ENCODE results near the gene CAPRIN1. TPM values are rescaled to one million over a fixed set of nuclear protein-coding genes. Genes with fewer than 3 reads are reported as not detected.

The CAPRIN1 gene
- polyA plus RNA-seq, 2 donors, result 54.0 to 58.8 TPM

- Histone ChIP-seq H3K27me3 (ENCODE audit: control insufficient read depth in 1 of 2, insufficient read depth in 2 of 2, low read length in 2 of 2) (no peaks in the 10 kb centered on the region), H3K4me3 (ENCODE audit: low read depth in 1 of 2, low read length in 2 of 2) (no peak overlapping the region), H3K4me1 (ENCODE audit: control insufficient read depth in 2 of 2, insufficient read depth in 2 of 2, low read length in 1 of 2) (no peaks in the 10 kb centered on the region), H3K9me3 (ENCODE audit: control insufficient read depth in 2 of 2, insufficient read depth in 1 of 2, low read depth in 1 of 2, low read length in 1 of 2) (no peaks in the 10 kb centered on the region), H3K36me3 (ENCODE audit: control insufficient read depth in 2 of 2, insufficient read depth in 2 of 2, low read length in 1 of 2) (no peaks in the 10 kb centered on the region), H3K27ac (ENCODE audit: low read depth in 2 of 2, low read length in 1 of 2) (no peak overlapping the region)
- WGBS, 2 donors, result 41 to 49% methylated on average over 2 of the region's 2 CpGs
Measured at GRCh38 chr11:34028425-34028824, 23.1 kb upstream of the CAPRIN1 start.

- no peaks in the 10 kb centered on the region for H3K27me3 ChIP-seq (ENCODE audit: control insufficient read depth in 1 of 2, insufficient read depth in 2 of 2, low read length in 2 of 2)
- H3K9me3 ChIP-seq (ENCODE audit: control insufficient read depth in 2 of 2, insufficient read depth in 1 of 2, low read depth in 1 of 2, low read length in 1 of 2), result no peaks in the 10 kb centered on the region
- no peak overlapping the region for H3K4me3 ChIP-seq (ENCODE audit: low read depth in 1 of 2, low read length in 2 of 2)
- no peak overlapping the region for H3K27ac ChIP-seq (ENCODE audit: low read depth in 2 of 2, low read length in 1 of 2)
- no peaks in the 10 kb centered on the region for H3K36me3 ChIP-seq (ENCODE audit: control insufficient read depth in 2 of 2, insufficient read depth in 2 of 2, low read length in 1 of 2)
- 47 to 50% methylated on average over 4 of the region's 4 CpGs for WGBS, 2 donors
- no peaks in the 10 kb centered on the region for H3K4me1 ChIP-seq (ENCODE audit: control insufficient read depth in 2 of 2, insufficient read depth in 2 of 2, low read length in 1 of 2)
Measured at GRCh38 chr11:34029176-34029575, 22.4 kb upstream of the CAPRIN1 start.

GRCh38 chr11:34030382-34030781, 21.1 kb upstream of the CAPRIN1 start:
- H3K36me3 ChIP-seq (ENCODE audit: control insufficient read depth in 2 of 2, insufficient read depth in 2 of 2, low read length in 1 of 2), result no peaks in the 10 kb centered on the region
- no peaks in the 10 kb centered on the region for H3K9me3 ChIP-seq (ENCODE audit: control insufficient read depth in 2 of 2, insufficient read depth in 1 of 2, low read depth in 1 of 2, low read length in 1 of 2)
- H3K27ac ChIP-seq (ENCODE audit: low read depth in 2 of 2, low read length in 1 of 2), result no peak overlapping the region
- H3K27me3 ChIP-seq (ENCODE audit: control insufficient read depth in 1 of 2, insufficient read depth in 2 of 2, low read length in 2 of 2), result no peaks in the 10 kb centered on the region
- WGBS, 2 donors, result 45% methylated on average over 1 of the region's 1 CpG
- no peak overlapping the region for H3K4me3 ChIP-seq (ENCODE audit: low read depth in 1 of 2, low read length in 2 of 2)
- no peaks in the 10 kb centered on the region for H3K4me1 ChIP-seq (ENCODE audit: control insufficient read depth in 2 of 2, insufficient read depth in 2 of 2, low read length in 1 of 2)

- WGBS, 2 donors, result 92 to 98% methylated on average over 2 of the region's 2 CpGs
- H3K27ac ChIP-seq (ENCODE audit: low read depth in 2 of 2, low read length in 1 of 2), result no peak overlapping the region
- no peaks in the 10 kb centered on the region for H3K36me3 ChIP-seq (ENCODE audit: control insufficient read depth in 2 of 2, insufficient read depth in 2 of 2, low read length in 1 of 2)
Measured at GRCh38 chr11:34033399-34033798, 18.1 kb upstream of the CAPRIN1 start.

GRCh38 chr11:34034053-34034452, 17.5 kb upstream of the CAPRIN1 start:
- Histone ChIP-seq H3K27me3 (ENCODE audit: control insufficient read depth in 1 of 2, insufficient read depth in 2 of 2, low read length in 2 of 2) (no peaks in the 10 kb centered on the region), H3K4me3 (ENCODE audit: low read depth in 1 of 2, low read length in 2 of 2) (no peak overlapping the region), H3K4me1 (ENCODE audit: control insufficient read depth in 2 of 2, insufficient read depth in 2 of 2, low read length in 1 of 2) (no peaks in the 10 kb centered on the region), H3K36me3 (ENCODE audit: control insufficient read depth in 2 of 2, insufficient read depth in 2 of 2, low read length in 1 of 2) (no peaks in the 10 kb centered on the region), H3K9me3 (ENCODE audit: control insufficient read depth in 2 of 2, insufficient read depth in 1 of 2, low read depth in 1 of 2, low read length in 1 of 2) (no peaks in the 10 kb centered on the region), H3K27ac (ENCODE audit: low read depth in 2 of 2, low read length in 1 of 2) (no peak overlapping the region)
- 76 to 78% methylated on average over 6 of the region's 6 CpGs for WGBS, 2 donors

More at GRCh38 chr11:34033399-34033798, 18.1 kb upstream of the CAPRIN1 start:
- H3K4me3 ChIP-seq (ENCODE audit: low read depth in 1 of 2, low read length in 2 of 2), result no peak overlapping the region
- no peaks in the 10 kb centered on the region for H3K9me3 ChIP-seq (ENCODE audit: control insufficient read depth in 2 of 2, insufficient read depth in 1 of 2, low read depth in 1 of 2, low read length in 1 of 2)
- no peaks in the 10 kb centered on the region for H3K27me3 ChIP-seq (ENCODE audit: control insufficient read depth in 1 of 2, insufficient read depth in 2 of 2, low read length in 2 of 2)
- no peaks in the 10 kb centered on the region for H3K4me1 ChIP-seq (ENCODE audit: control insufficient read depth in 2 of 2, insufficient read depth in 2 of 2, low read length in 1 of 2)

- Histone ChIP-seq H3K27ac (ENCODE audit: low read depth in 2 of 2, low read length in 1 of 2) (no peak overlapping the region), H3K36me3 (ENCODE audit: control insufficient read depth in 2 of 2, insufficient read depth in 2 of 2, low read length in 1 of 2) (no peaks in the 10 kb centered on the region), H3K4me3 (ENCODE audit: low read depth in 1 of 2, low read length in 2 of 2) (no peak overlapping the region), H3K4me1 (ENCODE audit: control insufficient read depth in 2 of 2, insufficient read depth in 2 of 2, low read length in 1 of 2) (no peaks in the 10 kb centered on the region), H3K27me3 (ENCODE audit: control insufficient read depth in 1 of 2, insufficient read depth in 2 of 2, low read length in 2 of 2) (no peaks in the 10 kb centered on the region), H3K9me3 (ENCODE audit: control insufficient read depth in 2 of 2, insufficient read depth in 1 of 2, low read depth in 1 of 2, low read length in 1 of 2) (no peaks in the 10 kb centered on the region)
- WGBS, 2 donors, result 89 to 91% methylated on average over 1 of the region's 1 CpG
Measured at GRCh38 chr11:34036456-34036855, 15.1 kb upstream of the CAPRIN1 start.

- no peaks in the 10 kb centered on the region for H3K27me3 ChIP-seq (ENCODE audit: control insufficient read depth in 1 of 2, insufficient read depth in 2 of 2, low read length in 2 of 2)
- H3K4me3 ChIP-seq (ENCODE audit: low read depth in 1 of 2, low read length in 2 of 2), result no peak overlapping the region
- H3K27ac ChIP-seq (ENCODE audit: low read depth in 2 of 2, low read length in 1 of 2), result no peak overlapping the region
- WGBS, 2 donors, result 97 to 100% methylated on average over 2 of the region's 2 CpGs
- no peaks in the 10 kb centered on the region for H3K36me3 ChIP-seq (ENCODE audit: control insufficient read depth in 2 of 2, insufficient read depth in 2 of 2, low read length in 1 of 2)
- H3K9me3 ChIP-seq (ENCODE audit: control insufficient read depth in 2 of 2, insufficient read depth in 1 of 2, low read depth in 1 of 2, low read length in 1 of 2), result no peaks in the 10 kb centered on the region
- H3K4me1 ChIP-seq (ENCODE audit: control insufficient read depth in 2 of 2, insufficient read depth in 2 of 2, low read length in 1 of 2), result no peaks in the 10 kb centered on the region
Measured at GRCh38 chr11:34037016-34037415, 14.5 kb upstream of the CAPRIN1 start.

- no peak overlapping the region for H3K4me3 ChIP-seq (ENCODE audit: low read depth in 1 of 2, low read length in 2 of 2)
- H3K27me3 ChIP-seq (ENCODE audit: control insufficient read depth in 1 of 2, insufficient read depth in 2 of 2, low read length in 2 of 2), result no peaks in the 10 kb centered on the region
- H3K27ac ChIP-seq (ENCODE audit: low read depth in 2 of 2, low read length in 1 of 2), result no peak overlapping the region
- no peaks in the 10 kb centered on the region for H3K4me1 ChIP-seq (ENCODE audit: control insufficient read depth in 2 of 2, insufficient read depth in 2 of 2, low read length in 1 of 2)
- no peaks in the 10 kb centered on the region for H3K9me3 ChIP-seq (ENCODE audit: control insufficient read depth in 2 of 2, insufficient read depth in 1 of 2, low read depth in 1 of 2, low read length in 1 of 2)
- no peaks in the 10 kb centered on the region for H3K36me3 ChIP-seq (ENCODE audit: control insufficient read depth in 2 of 2, insufficient read depth in 2 of 2, low read length in 1 of 2)
- WGBS, 2 donors, result 94 to 98% methylated on average over 11 of the region's 11 CpGs
Measured at GRCh38 chr11:34040571-34040970, 11.0 kb upstream of the CAPRIN1 start.

- Histone ChIP-seq H3K27ac (ENCODE audit: low read depth in 2 of 2, low read length in 1 of 2) (peak overlapping the region; percentile 72 to 74), H3K4me3 (ENCODE audit: low read depth in 1 of 2, low read length in 2 of 2) (no peak overlapping the region)
- 57 to 66% methylated on average over 27 of the region's 27 CpGs for WGBS, 2 donors
Measured at GRCh38 chr11:34044664-34045485, 6.7 kb upstream of the CAPRIN1 start.

GRCh38 chr11:34049028-34049427, 2.5 kb upstream of the CAPRIN1 start:
- Histone ChIP-seq H3K9me3 (ENCODE audit: control insufficient read depth in 2 of 2, insufficient read depth in 1 of 2, low read depth in 1 of 2, low read length in 1 of 2) (no peaks in the 10 kb centered on the region), H3K27ac (ENCODE audit: low read depth in 2 of 2, low read length in 1 of 2) (no peak overlapping the region), H3K36me3 (ENCODE audit: control insufficient read depth in 2 of 2, insufficient read depth in 2 of 2, low read length in 1 of 2) (no peaks in the 10 kb centered on the region), H3K4me1 (ENCODE audit: control insufficient read depth in 2 of 2, insufficient read depth in 2 of 2, low read length in 1 of 2) (no peaks in the 10 kb centered on the region), H3K4me3 (ENCODE audit: low read depth in 1 of 2, low read length in 2 of 2) (no peak overlapping the region), H3K27me3 (ENCODE audit: control insufficient read depth in 1 of 2, insufficient read depth in 2 of 2, low read length in 2 of 2) (no peaks in the 10 kb centered on the region)
- 90 to 92% methylated on average over 4 of the region's 4 CpGs for WGBS, 2 donors

More at GRCh38 chr11:34044664-34045485, 6.7 kb upstream of the CAPRIN1 start:
- Histone ChIP-seq H3K4me1 (ENCODE audit: control insufficient read depth in 2 of 2, insufficient read depth in 2 of 2, low read length in 1 of 2) (no peaks in the 10 kb centered on the region), H3K36me3 (ENCODE audit: control insufficient read depth in 2 of 2, insufficient read depth in 2 of 2, low read length in 1 of 2) (no peaks in the 10 kb centered on the region), H3K27me3 (ENCODE audit: control insufficient read depth in 1 of 2, insufficient read depth in 2 of 2, low read length in 2 of 2) (no peaks in the 10 kb centered on the region), H3K9me3 (ENCODE audit: control insufficient read depth in 2 of 2, insufficient read depth in 1 of 2, low read depth in 1 of 2, low read length in 1 of 2) (no peaks in the 10 kb centered on the region)
